HG03521 (cell line): Measurements from ENCODE around the gene METAP2.

ENCODE experiments used
- ATAC-seq: cut with Tn5 transposase; IDR thresholded peaks from one replicate; pipeline ENCODE4 v1.9.1; 2021; ENCODE audit warnings: mild to moderate bottlenecking, moderate library complexity; ENCODE audit not compliant: unreplicated experiment

The METAP2 gene

GRCh38 chr12:95548539-95549391 is 74.8 kb downstream of the METAP2 start:
- ATAC-seq, result no peak

GRCh38 chr12:95549392-95550084 is 75.6 kb downstream of the METAP2 start:
- ATAC-seq, result no peak

GRCh38 chr12:95551305-95551704 is 77.4 kb downstream of the METAP2 start, which contains the start of gene USP44:
Gene USP44 (minus strand): TSS chr12:95551476. CDS start chr12:95534256, 17,220 bp downstream.
- ATAC-seq, result no peak

GRCh38 chr12:95551913-95552516 is 78.1 kb downstream of the METAP2 start:
- no peak for ATAC-seq

GRCh38 chr12:95553197-95553943 is 79.4 kb downstream of the METAP2 start:
- no peak for ATAC-seq

GRCh38 chr12:95554532-95555071 is 80.7 kb downstream of the METAP2 start:
- ATAC-seq, result no peak

- no peak for ATAC-seq
Observed at GRCh38 chr12:95557625-95558024, 83.7 kb downstream of the METAP2 start.
